GM19240 (cell line): ENCODE results near the gene SECISBP2.
"Not testable (repeated sequence)": the region's sequence is repeated elsewhere in the genome, so short reads cannot be mapped to it uniquely, and the experiment has no call there.

Experiments used
- DNase-seq: peaks from one replicate; pipeline ENCODE4 v3.0.0; 2011; ENCODE audit warnings: low spot score; ENCODE audit not compliant: insufficient read length

SECISBP2 gene

GRCh38 chr9:89318123-89319014, at the start of gene SECISBP2:
SECISBP2 (plus strand) TSS chr9:89318500; CDS start chr9:89318577, 77 bp downstream.
- DNase-seq = peak; percentile 39

GRCh38 chr9:89273528-89274279, 44.6 kb upstream of the SECISBP2 start:
- DNase-seq = no peak

GRCh38 chr9:89274838-89275237, 43.5 kb upstream of the SECISBP2 start:
- no peak for DNase-seq

- DNase-seq = not testable (repeated sequence)
Observed at GRCh38 chr9:89276040-89276439, 42.3 kb upstream of the SECISBP2 start.

GRCh38 chr9:89277043-89277442, 41.3 kb upstream of the SECISBP2 start:
- no peak for DNase-seq

GRCh38 chr9:89277454-89277853, 40.8 kb upstream of the SECISBP2 start:
- DNase-seq = no peak

- DNase-seq = no peak
Observed at GRCh38 chr9:89278551-89278950, 39.7 kb upstream of the SECISBP2 start.

GRCh38 chr9:89278997-89279739, 39.1 kb upstream of the SECISBP2 start:
- no peak for DNase-seq

- DNase-seq = no peak
Observed at GRCh38 chr9:89281106-89281505, 37.2 kb upstream of the SECISBP2 start.

GRCh38 chr9:89282248-89282968, 35.9 kb upstream of the SECISBP2 start:
- not testable (repeated sequence) for DNase-seq

GRCh38 chr9:89284076-89284475, 34.2 kb upstream of the SECISBP2 start:
- no peak for DNase-seq

- DNase-seq = no peak
Observed at GRCh38 chr9:89291741-89292140, 26.6 kb upstream of the SECISBP2 start.

- no peak for DNase-seq
Observed at GRCh38 chr9:89293014-89293413, 25.3 kb upstream of the SECISBP2 start.

- no peak for DNase-seq
Observed at GRCh38 chr9:89295400-89295799, 22.9 kb upstream of the SECISBP2 start.

- DNase-seq = not testable (repeated sequence)
Observed at GRCh38 chr9:89301996-89302395, 16.3 kb upstream of the SECISBP2 start.

- DNase-seq = no peak
Observed at GRCh38 chr9:89304020-89304833, 14.1 kb upstream of the SECISBP2 start.

GRCh38 chr9:89304834-89305188, 13.5 kb upstream of the SECISBP2 start:
- DNase-seq = no peak

- no peak for DNase-seq
Observed at GRCh38 chr9:89305868-89306267, 12.4 kb upstream of the SECISBP2 start.

GRCh38 chr9:89309166-89309565, 9.1 kb upstream of the SECISBP2 start:
- DNase-seq = no peak
